Nephron (organoid): ENCODE results near the gene OVCH2.

ENCODE experiments used
- H3K27ac Mint-ChIP-seq, 3 experiments: 2 replicates each; pipeline ENCODE4 v1.8.0; 2020; ENCODE audit warnings: mixed read lengths in 3 of 3, mild to moderate bottlenecking in 2 of 3, moderate library complexity in 1 of 3
- H3K27me3 Mint-ChIP-seq: 2 replicates; pipeline ENCODE4 v1.8.0; 2021; ENCODE audit warnings: low read depth, mild to moderate bottlenecking, moderate library complexity, mixed read lengths
- H3K36me3 Mint-ChIP-seq: 2 replicates; pipeline ENCODE4 v1.8.0; 2020; ENCODE audit warnings: low read depth, mixed read lengths
- H3K4me1 Mint-ChIP-seq: 2 replicates; pipeline ENCODE4 v1.8.0; 2020; ENCODE audit warnings: mixed read lengths
- H3K4me3 Mint-ChIP-seq, 3 experiments: 2 replicates each; pipeline ENCODE4 v1.8.0; 2020; ENCODE audit warnings: mild to moderate bottlenecking in 3 of 3, mixed read lengths in 3 of 3, moderate library complexity in 2 of 3
- H3K9me3 Mint-ChIP-seq: 2 replicates; pipeline ENCODE4 v1.8.0; 2020; ENCODE audit warnings: mixed read lengths
- TF ChIP-seq, protein P1 (sequence below), 3 experiments: fragments of 200-600 bp; sonication (generic); IDR thresholded peaks; one replicate each; pipeline ENCODE4 v1.5.0; 2021; ENCODE audit warnings: antibody characterized with exemption in 3 of 3; ENCODE audit not compliant: unreplicated experiment in 3 of 3

OVCH2 gene

DNA sequence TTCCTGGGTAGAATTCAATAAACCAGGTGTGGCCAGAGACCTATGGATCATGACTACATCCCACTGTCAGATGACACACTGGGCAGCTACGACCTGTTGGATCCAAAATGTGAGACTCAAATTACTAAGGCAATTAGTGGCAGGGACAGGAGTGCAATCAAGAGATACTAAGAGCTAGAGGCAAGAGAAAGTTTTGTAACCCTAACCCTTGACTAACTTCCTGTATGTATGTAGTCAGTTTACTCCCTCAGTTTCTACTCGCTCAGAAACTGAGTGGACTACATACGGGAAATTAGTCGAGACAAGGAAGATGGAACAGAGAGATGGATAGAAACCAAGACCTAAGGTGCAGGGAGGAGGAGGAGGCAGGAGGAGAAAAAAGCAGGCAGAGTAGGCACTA lies 35.6 kb downstream of the OVCH2 start:
- Mint-ChIP-seq H3K36me3 (peaks cover 14% of the 10 kb centered on the region), H3K27ac (peak overlapping the region; percentile 4 to 16 (median 6)), H3K4me1 (peaks cover 58% of the 10 kb centered on the region), H3K27me3 (peaks cover 17% of the 10 kb centered on the region), H3K9me3 (no peaks in the 10 kb centered on the region), H3K4me3 (peak overlapping the region in 1 of 3 experiments; percentile 19)
- TF ChIP-seq, protein P1, sequence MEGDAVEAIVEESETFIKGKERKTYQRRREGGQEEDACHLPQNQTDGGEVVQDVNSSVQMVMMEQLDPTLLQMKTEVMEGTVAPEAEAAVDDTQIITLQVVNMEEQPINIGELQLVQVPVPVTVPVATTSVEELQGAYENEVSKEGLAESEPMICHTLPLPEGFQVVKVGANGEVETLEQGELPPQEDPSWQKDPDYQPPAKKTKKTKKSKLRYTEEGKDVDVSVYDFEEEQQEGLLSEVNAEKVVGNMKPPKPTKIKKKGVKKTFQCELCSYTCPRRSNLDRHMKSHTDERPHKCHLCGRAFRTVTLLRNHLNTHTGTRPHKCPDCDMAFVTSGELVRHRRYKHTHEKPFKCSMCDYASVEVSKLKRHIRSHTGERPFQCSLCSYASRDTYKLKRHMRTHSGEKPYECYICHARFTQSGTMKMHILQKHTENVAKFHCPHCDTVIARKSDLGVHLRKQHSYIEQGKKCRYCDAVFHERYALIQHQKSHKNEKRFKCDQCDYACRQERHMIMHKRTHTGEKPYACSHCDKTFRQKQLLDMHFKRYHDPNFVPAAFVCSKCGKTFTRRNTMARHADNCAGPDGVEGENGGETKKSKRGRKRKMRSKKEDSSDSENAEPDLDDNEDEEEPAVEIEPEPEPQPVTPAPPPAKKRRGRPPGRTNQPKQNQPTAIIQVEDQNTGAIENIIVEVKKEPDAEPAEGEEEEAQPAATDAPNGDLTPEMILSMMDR (IDR thresholded peaks at IDR 0.05; ENCODE audit: unreplicated experiment in 3 of 3): no peak

GRCh38 chr11:7668911-7669310 lies 37.4 kb downstream of the OVCH2 start:
- peak overlapping the region in 1 of 3 experiments; percentile 0 for H3K4me3 Mint-ChIP-seq
- peaks cover 30% of the 10 kb centered on the region for H3K36me3 Mint-ChIP-seq
- TF ChIP-seq, protein P1 (IDR thresholded peaks at IDR 0.05; ENCODE audit: unreplicated experiment in 3 of 3): no peak
- peaks cover 9% of the 10 kb centered on the region for H3K27me3 Mint-ChIP-seq
- H3K27ac Mint-ChIP-seq: peak overlapping the region in 2 of 3 experiments; percentile 11 to 15
- peaks cover 51% of the 10 kb centered on the region for H3K4me1 Mint-ChIP-seq
- H3K9me3 Mint-ChIP-seq: peaks cover 2% of the 10 kb centered on the region

DNA sequence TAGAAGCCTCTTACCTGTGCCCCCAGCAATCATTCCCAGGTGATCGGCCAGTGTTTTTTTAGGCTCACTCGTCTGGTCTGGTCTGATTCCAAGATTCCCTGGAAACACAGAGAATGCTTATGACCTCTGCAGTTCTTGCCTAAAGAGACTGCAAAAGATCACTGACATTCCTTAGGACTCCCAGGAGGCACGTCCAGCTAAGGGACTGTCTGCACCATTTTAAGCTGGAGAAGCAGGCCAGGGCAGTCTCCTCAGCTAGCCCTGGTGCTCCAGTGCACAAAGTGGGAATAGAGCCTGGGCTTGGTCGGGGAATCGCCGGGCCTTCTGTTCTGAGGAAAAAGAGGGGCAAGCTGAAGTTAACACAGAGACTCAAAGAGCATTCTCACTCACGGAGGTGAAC lies 37.8 kb downstream of the OVCH2 start:
- Mint-ChIP-seq H3K36me3 (peaks cover 32% of the 10 kb centered on the region), H3K4me3 (no peak overlapping the region), H3K9me3 (peaks cover 3% of the 10 kb centered on the region), H3K4me1 (peaks cover 50% of the 10 kb centered on the region), H3K27ac (peak overlapping the region in 1 of 3 experiments; percentile 54), H3K27me3 (peaks cover 7% of the 10 kb centered on the region)
- TF ChIP-seq, protein P1 (IDR thresholded peaks at IDR 0.05; ENCODE audit: unreplicated experiment in 3 of 3): no peak

- peaks cover 3% of the 10 kb centered on the region for H3K9me3 Mint-ChIP-seq
- TF ChIP-seq, protein P1 (IDR thresholded peaks at IDR 0.05; ENCODE audit: unreplicated experiment in 3 of 3): no peak
- H3K36me3 Mint-ChIP-seq: peaks cover 37% of the 10 kb centered on the region
- H3K27me3 Mint-ChIP-seq: peaks cover 3% of the 10 kb centered on the region
- no peak overlapping the region for H3K4me3 Mint-ChIP-seq
- peak overlapping the region; percentile 40 to 81 (median 72) for H3K27ac Mint-ChIP-seq
- H3K4me1 Mint-ChIP-seq: peaks cover 46% of the 10 kb centered on the region
Measured at GRCh38 chr11:7667460-7667859, 38.8 kb downstream of the OVCH2 start.

- peaks cover 3% of the 10 kb centered on the region for H3K9me3 Mint-ChIP-seq
- TF ChIP-seq, protein P1 (IDR thresholded peaks at IDR 0.05; ENCODE audit: unreplicated experiment in 3 of 3): no peak
- peaks cover 38% of the 10 kb centered on the region for H3K4me1 Mint-ChIP-seq
- no peaks in the 10 kb centered on the region for H3K27me3 Mint-ChIP-seq
- H3K36me3 Mint-ChIP-seq: peaks cover 39% of the 10 kb centered on the region
- no peak overlapping the region for H3K4me3 Mint-ChIP-seq
- H3K27ac Mint-ChIP-seq: peak overlapping the region; percentile 54 to 71 (median 56)
Measured at GRCh38 chr11:7666292-7666866, 39.9 kb downstream of the OVCH2 start.
